K562 (cell line): ENCODE data around the gene MYO3B. TPM values are rescaled to one million over a fixed set of nuclear protein-coding genes. Genes with fewer than 3 reads are reported as not detected.

Experiments
- ATAC-seq: fragments of 200-7000 bp; cut with Tn5 transposase; 3 replicates; pipeline ENCODE4 v1.9.1; 2020; ENCODE audit warnings: moderate library complexity
- BruUV-seq: library from RNA; stranded (reverse); fragments of 400-500 nt; replicated peaks from 2 replicates; lab custom pipeline; 2021; lab: Mats Ljungman, UMichigan
- CTCF ChIA-PET: fragments of 300-600 bp; formaldehyde crosslinking; extraction: SDS; loops from one replicate; lab custom pipeline; 2021; ENCODE audit warnings: low intra/inter-chr PET ratio; lab: Yijun Ruan, JAX
- POLR2A ChIA-PET: fragments of 300-600, 350-650 bp; sonication (Branson Sonifier 250); formaldehyde crosslinking; extraction: SDS; loops from one replicate; lab custom pipeline; 2021; ENCODE audit warnings: antibody characterized with exemption, inconsistent platforms; lab: Yijun Ruan, JAX
- DNase-seq, 4 experiments: peaks; one replicate each; pipeline versions ENCODE4 v3.0.0 to v3.0.0-alpha.2; 2011 to 2018; ENCODE audit warnings: low spot score in 3 of 4, mixed read lengths in 3 of 4; ENCODE audit errors: extremely low read depth in 1 of 4
- FAIRE-seq: peaks from 2 replicates; lab custom pipeline; 2011; peaks lifted over from hg19 to GRCh38; lab: Jason Lieb, UNC
- H2AFZ ChIP-seq: 2 replicates; pipeline ENCODE4 v1.6.0; 2011; ENCODE audit warnings: low read depth, low read length, control low read depth, inconsistent platforms
- H3K27ac ChIP-seq: fragments of 200-600 bp; 3 replicates; pipeline ENCODE4 v1.8.0; 2011; ENCODE audit warnings: low read depth, mild to moderate bottlenecking, control low read depth, inconsistent platforms, low read length, moderate library complexity, mixed read lengths; ENCODE audit errors: extremely low read depth
- H3K27me3 ChIP-seq, 2 experiments: fragments of 300-600 bp in 1 of 2; 2 replicates in 1 of 2; 3 replicates in 1 of 2; pipeline versions ENCODE4 v1.6.0 to v1.8.0; 2011; ENCODE audit warnings: inconsistent platforms in 2 of 2, low read length in 2 of 2, mild to moderate bottlenecking in 1 of 2, mixed read lengths in 1 of 2, moderate library complexity in 1 of 2; ENCODE audit not compliant: control insufficient read depth in 2 of 2, insufficient read depth in 2 of 2
- H3K36me3 ChIP-seq: fragments of 300-600 bp; 3 replicates; pipeline ENCODE4 v1.8.0; 2011; ENCODE audit warnings: mild to moderate bottlenecking, low read length, inconsistent platforms; ENCODE audit not compliant: control insufficient read depth, insufficient read depth
- H3K4me1 ChIP-seq, 2 experiments: fragments of 200-600 bp in 1 of 2; replicated peaks in 1 of 2; 2 replicates in 1 of 2; 3 replicates in 1 of 2; pipeline versions ENCODE4 v1.5.1 to v1.8.0; 2011; ENCODE audit warnings: inconsistent platforms in 2 of 2, low read length in 2 of 2, mild to moderate bottlenecking in 1 of 2, mixed read lengths in 1 of 2, moderate library complexity in 1 of 2; ENCODE audit not compliant: control insufficient read depth in 2 of 2, insufficient read depth in 2 of 2
- H3K4me2 ChIP-seq: 2 replicates; pipeline ENCODE4 v1.6.1; 2011; ENCODE audit warnings: low read length, control low read depth, inconsistent platforms, mixed read lengths; ENCODE audit not compliant: insufficient read depth
- H3K4me3 ChIP-seq: fragments of 200-600 bp; sonication (generic), shearing (Covaris generic); 2 replicates; pipeline ENCODE4 v1.5.1; 2016; ENCODE audit warnings: control low read depth, inconsistent platforms
- H3K79me2 ChIP-seq: fragments of 200-600 bp; 3 replicates; pipeline ENCODE4 v1.8.0; 2011; ENCODE audit warnings: low read length, inconsistent platforms; ENCODE audit not compliant: control insufficient read depth, insufficient read depth
- H3K9ac ChIP-seq, 2 experiments: 2 replicates each; pipeline versions ENCODE4 v1.6.0 to v1.6.1; 2011; ENCODE audit warnings: low read depth in 2 of 2, low read length in 2 of 2, control low read depth in 1 of 2, inconsistent platforms in 1 of 2, mild to moderate bottlenecking in 1 of 2, mixed read lengths in 1 of 2; ENCODE audit not compliant: insufficient read depth in 1 of 2
- H3K9me1 ChIP-seq: one replicate; pipeline ENCODE4 v1.6.0; 2011; ENCODE audit warnings: inconsistent platforms, mild to moderate bottlenecking, low read length, moderate library complexity; ENCODE audit not compliant: control insufficient read depth, insufficient read depth
- H3K9me3 ChIP-seq: replicated peaks from 2 replicates; pipeline ENCODE4 v1.5.1; 2011; ENCODE audit warnings: low read depth, low read length, inconsistent platforms; ENCODE audit not compliant: control insufficient read depth, insufficient read depth
- H4K20me1 ChIP-seq: replicated peaks from 2 replicates; pipeline ENCODE4 v1.6.1; 2011; ENCODE audit warnings: low read length, inconsistent platforms, mixed read lengths; ENCODE audit not compliant: control insufficient read depth, insufficient read depth
- ATF1 ChIP-seq, 2 experiments: fragments of 450-650 bp in 1 of 2; IDR thresholded peaks; 2 replicates each; pipeline ENCODE4 v1.6.1; 2016; ENCODE audit warnings: missing compliant biosample characterization in 1 of 2, missing genetic modification characterization in 1 of 2
- CBX1 ChIP-seq: sonication (generic); IDR thresholded peaks from 2 replicates; pipeline ENCODE4 v1.6.1; 2016; ENCODE audit warnings: antibody characterized with exemption, low read depth, mild to moderate bottlenecking
- CCNT2 ChIP-seq: IDR thresholded peaks from 2 replicates; pipeline ENCODE4 v1.6.1; 2011; ENCODE audit warnings: borderline replicate concordance, low read depth, mild to moderate bottlenecking, moderate library complexity, mixed read lengths, low read length; ENCODE audit not compliant: insufficient read length; ENCODE audit errors: extremely low read depth
- CHD1 ChIP-seq: fragments of 200-600 bp; sonication (generic); IDR thresholded peaks from one replicate; pipeline ENCODE4 v1.6.1; 2012; ENCODE audit warnings: mild to moderate bottlenecking, moderate library complexity, low read length, inconsistent platforms
- FOXM1 ChIP-seq, 2 experiments: fragments of 450-650 bp in 1 of 2; sonication (generic) in 1 of 2; formaldehyde crosslinking in 1 of 2; IDR thresholded peaks; 2 replicates each; pipeline versions ENCODE4 v1.6.1 to v1.9.0; 2017 to 2022; ENCODE audit warnings: low read depth in 2 of 2, mild to moderate bottlenecking in 2 of 2, missing genetic modification reagents in 1 of 2, moderate library complexity in 1 of 2
- HCFC1 ChIP-seq: IDR thresholded peaks from 2 replicates; pipeline ENCODE4 v1.6.1; 2012; ENCODE audit warnings: low read depth, low read length, improper control_type of control experiment
- RBM14 ChIP-seq: fragments of 200-400 bp; formaldehyde crosslinking; IDR thresholded peaks from 2 replicates; pipeline ENCODE4 v1.6.1; 2018; ENCODE audit warnings: low read depth, mild to moderate bottlenecking, low read length, moderate library complexity, borderline replicate concordance; ENCODE audit not compliant: insufficient read depth
- UBTF ChIP-seq, 2 experiments: IDR thresholded peaks; 2 replicates each; pipeline ENCODE4 v1.6.1; 2012; ENCODE audit warnings: improper control_type of control experiment in 2 of 2, low read depth in 2 of 2, low read length in 2 of 2, borderline replicate concordance in 1 of 2
- ZFP91 ChIP-seq: sonication (generic); formaldehyde crosslinking; IDR thresholded peaks from 2 replicates; pipeline ENCODE4 v1.8.0; 2022; ENCODE audit warnings: mild to moderate bottlenecking, missing genetic modification reagents
- ZNF644 ChIP-seq: fragments of 200-800 bp; sonication (Bioruptor generic); IDR thresholded peaks from 2 replicates; pipeline ENCODE4 v1.6.1; 2016; ENCODE audit warnings: low read depth, missing genetic modification characterization, missing compliant biosample characterization
- WGBS: fragments of 100-300 bp; shearing (Covaris generic); methylation state at CpG from one replicate; pipeline ENCODE4 v1.1.6; 2016; ENCODE audit warnings: low coverage, mixed read lengths; ENCODE audit not compliant: insufficient coverage; ENCODE audit errors: missing lambda C conversion rate; 5-methylcytosine and 5-hydroxymethylcytosine counted together
- in situ Hi-C: fragments of 300-500 bp; cut with MboI; formaldehyde crosslinking; loops from 4 replicates; pipeline ENCODE4 v1.15.0; 2018; ENCODE audit warnings: inconsistent platforms, mixed read lengths
- intact Hi-C: fragments of 100-400 bp; cut with micrococcal nuclease; formaldehyde crosslinking; loops from 2 replicates; pipeline ENCODE4 v1.14.2; 2022
- polyA plus RNA-seq, 8 experiments: library from polyadenylated mRNA; depleted of rRNA in 4 of 8; stranded (reverse) in 5 of 8; unstranded in 3 of 8; fragments of >200 nt; fragmentation: Nextera tagmentation in 2 of 8; fragmentation: Illumina TruSeq in 1 of 8; extraction: Ambion mirVana in 2 of 8; extraction: Trizol in 1 of 8; gene quantifications; 2 replicates each; pipeline versions ENCODE4 v1.2.1 to v1.2.3, GENCODE V29; 2011 to 2014; ENCODE audit warnings: inconsistent platforms in 1 of 8, missing spikeins in 1 of 8
- total RNA-seq, 7 experiments: library from RNA; depleted of rRNA in 6 of 7; stranded (reverse); fragments of >200 nt in 6 of 7; fragmentation: Illumina TruSeq in 2 of 7; extraction: Trizol in 2 of 7; gene quantifications; 2 replicates each; pipeline versions ENCODE4 v1.2.1 to v1.2.3, GENCODE V29; 2011 to 2021; ENCODE audit warnings: low replicate concordance in 1 of 7
- TF ChIP-seq, protein P1 (sequence below), 2 experiments: fragments of 450-650 bp; IDR thresholded peaks; 2 replicates each; pipeline ENCODE4 v1.6.1; 2016
- TF ChIP-seq, protein P2 (sequence below): sonication (generic); formaldehyde crosslinking; IDR thresholded peaks from 2 replicates; pipeline ENCODE4 v1.8.0; 2022; ENCODE audit warnings: mild to moderate bottlenecking, missing genetic modification reagents

MYO3B gene
- total and polyA plus RNA-seq, 9 of the 15 experiments (the other 6 are each of a cell fraction or from before 2014, with no cell fraction given): 2.7 to 6.5 (median 3.6) TPM

- TF ChIP-seq HCFC1: no peak
- TF ChIP-seq, protein P1, sequence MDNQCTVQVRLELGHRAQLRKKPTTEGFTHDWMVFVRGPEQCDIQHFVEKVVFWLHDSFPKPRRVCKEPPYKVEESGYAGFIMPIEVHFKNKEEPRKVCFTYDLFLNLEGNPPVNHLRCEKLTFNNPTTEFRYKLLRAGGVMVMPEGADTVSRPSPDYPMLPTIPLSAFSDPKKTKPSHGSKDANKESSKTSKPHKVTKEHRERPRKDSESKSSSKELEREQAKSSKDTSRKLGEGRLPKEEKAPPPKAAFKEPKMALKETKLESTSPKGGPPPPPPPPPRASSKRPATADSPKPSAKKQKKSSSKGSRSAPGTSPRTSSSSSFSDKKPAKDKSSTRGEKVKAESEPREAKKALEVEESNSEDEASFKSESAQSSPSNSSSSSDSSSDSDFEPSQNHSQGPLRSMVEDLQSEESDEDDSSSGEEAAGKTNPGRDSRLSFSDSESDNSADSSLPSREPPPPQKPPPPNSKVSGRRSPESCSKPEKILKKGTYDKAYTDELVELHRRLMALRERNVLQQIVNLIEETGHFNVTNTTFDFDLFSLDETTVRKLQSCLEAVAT (IDR thresholded peaks at IDR 0.05): no peak
These were observed 226.9 kb downstream of the MYO3B start (continued) for GRCh38 chr2:170404846-170405245.

DNA sequence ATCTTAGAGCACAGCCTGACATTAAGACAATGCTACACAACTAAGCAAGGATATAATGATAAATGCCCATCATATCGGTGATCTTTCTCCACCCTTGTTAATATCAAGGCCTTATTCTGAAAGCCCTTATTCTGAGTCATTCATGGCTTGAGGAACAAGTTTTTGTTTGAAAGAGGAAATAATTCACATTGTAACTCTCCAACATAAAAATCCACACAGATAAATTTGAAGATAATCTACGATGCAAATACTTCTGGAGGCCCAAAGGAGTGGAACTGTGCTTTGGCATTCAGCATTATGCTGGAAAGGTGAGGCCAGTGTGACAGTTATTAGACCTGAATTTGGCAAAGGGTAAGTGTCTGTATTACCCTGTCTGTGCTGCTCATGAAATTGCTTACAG, 227.4 kb downstream of the MYO3B start:
- CTCF ChIA-PET: no interaction called here
- 9% methylated on average over 2 of the region's 2 CpGs for WGBS
- Histone ChIP-seq H3K4me1 (0 out of 5 replicates have a peak, but pooled peaks cover 0 to 2% of the 10 kb centered on the region in 2 experiments), H3K79me2 (no peaks in the 10 kb centered on the region), H3K9me3 (no peaks in the 10 kb centered on the region), H3K9ac (no peak overlapping the region), H3K27ac (no peak overlapping the region), H3K9me1 (no peaks in the 10 kb centered on the region), H3K4me3 (no peak overlapping the region), H2AFZ (no peak overlapping the region), H3K27me3 (no peaks in the 10 kb centered on the region), H3K36me3 (no peaks in the 10 kb centered on the region), H4K20me1 (no peaks in the 10 kb centered on the region), H3K4me2 (no peak overlapping the region)
- FAIRE-seq: no peak
- BruUV-seq: no TSS peak
- intact Hi-C loops (loop anchor here (10.0 kb wide), 1 partner anchor 309 kb away; the partner anchor contains the start of gene SP5), in situ Hi-C loops (no loop called here)
- ATAC-seq: no peak
- POLR2A ChIA-PET: no interaction called here
- no peak for DNase-seq
- TF ChIP-seq CBX1 (no peak), UBTF (IDR thresholded peaks at IDR 0.05; ENCODE audit: borderline replicate concordance in 1 of 2, low read depth in 2 of 2, low read length in 2 of 2) (no peak), FOXM1 (IDR thresholded peaks at IDR 0.05; ENCODE audit: low read depth) (no peak), FOXM1 (CRISPR knock-in tag; IDR thresholded peaks at IDR 0.05; ENCODE audit: low read depth) (no peak), ZNF644 (tag) (no peak), CCNT2 (no peak), RBM14 (no peak), CHD1 (no peak), ATF1 (CRISPR knock-in tag; IDR thresholded peaks at IDR 0.05) (no peak), ATF1 (tag; IDR thresholded peaks at IDR 0.05) (no peak), ZFP91 (no peak)
- TF ChIP-seq, protein P2, sequence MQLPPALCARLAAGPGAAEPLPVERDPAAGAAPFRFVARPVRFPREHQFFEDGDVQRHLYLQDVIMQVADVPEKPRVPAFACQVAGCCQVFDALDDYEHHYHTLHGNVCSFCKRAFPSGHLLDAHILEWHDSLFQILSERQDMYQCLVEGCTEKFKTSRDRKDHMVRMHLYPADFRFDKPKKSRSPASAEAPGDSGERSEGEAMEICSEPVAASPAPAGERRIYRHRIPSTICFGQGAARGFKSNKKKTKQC (CRISPR knock-in tag): no peak
